ENCODE results near the gene PPIP5K1. TPM values are rescaled to one million over a fixed set of nuclear protein-coding genes. Genes with fewer than 3 reads are reported as not detected.

PPIP5K1 gene
- polyA plus RNA-seq, 3 donors = 18.6 to 23.0 (median 22.3) TPM

DNA sequence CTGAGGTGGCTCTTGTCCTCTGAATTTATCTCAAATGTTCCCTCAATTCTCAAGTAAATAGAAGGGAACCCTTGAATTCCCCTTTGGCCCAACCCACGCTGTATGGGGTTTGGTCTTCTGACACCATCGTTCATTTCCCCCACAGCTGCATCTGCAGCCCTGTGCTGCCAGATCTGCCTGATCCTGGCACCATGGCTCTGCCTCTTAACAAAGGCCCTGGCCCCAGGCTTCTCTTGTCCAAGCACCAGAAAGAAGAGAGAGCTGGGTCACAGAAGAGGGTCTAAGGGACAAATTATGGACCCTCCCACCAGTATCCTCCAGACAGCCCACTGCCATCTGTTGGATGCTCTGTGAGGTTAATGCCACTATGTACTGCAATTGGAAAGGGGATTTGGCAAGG, 70.8 kb downstream of the PPIP5K1 start:
- DNase-seq (ENCODE audit: low read depth in 3 of 3, low spot score in 2 of 3) = no peak

DNA sequence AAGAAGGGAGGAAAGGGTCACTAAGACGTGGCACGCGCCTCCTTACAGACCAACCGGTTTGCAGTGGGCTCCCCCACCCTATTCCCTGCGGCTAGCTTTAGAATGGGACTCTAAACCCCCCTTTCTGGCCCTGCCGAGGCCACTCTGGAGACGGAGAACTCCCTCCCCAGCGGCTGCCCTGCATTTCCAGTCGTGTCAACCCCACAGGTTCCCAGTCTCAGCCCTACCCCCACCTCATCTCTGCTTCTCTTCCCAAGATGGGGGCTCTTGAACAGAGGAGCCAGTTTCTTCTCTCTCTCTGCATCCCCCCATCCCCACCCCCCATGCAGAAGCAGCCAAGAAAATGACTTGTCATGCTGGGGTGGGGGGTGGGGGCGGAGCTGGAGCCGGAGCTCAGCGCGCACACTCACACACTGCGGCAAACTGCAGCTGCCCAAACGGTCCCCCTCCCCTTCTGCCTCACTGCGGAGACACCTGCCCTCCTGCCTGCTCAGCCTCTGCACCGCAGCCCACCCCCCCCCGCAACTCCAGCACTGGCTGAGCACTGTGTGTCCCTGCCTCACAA, 71.7 kb downstream of the PPIP5K1 start:
- DNase-seq (ENCODE audit: low read depth in 3 of 3, low spot score in 2 of 3) = peak in 1 of 3 donors; percentile 8

DNA sequence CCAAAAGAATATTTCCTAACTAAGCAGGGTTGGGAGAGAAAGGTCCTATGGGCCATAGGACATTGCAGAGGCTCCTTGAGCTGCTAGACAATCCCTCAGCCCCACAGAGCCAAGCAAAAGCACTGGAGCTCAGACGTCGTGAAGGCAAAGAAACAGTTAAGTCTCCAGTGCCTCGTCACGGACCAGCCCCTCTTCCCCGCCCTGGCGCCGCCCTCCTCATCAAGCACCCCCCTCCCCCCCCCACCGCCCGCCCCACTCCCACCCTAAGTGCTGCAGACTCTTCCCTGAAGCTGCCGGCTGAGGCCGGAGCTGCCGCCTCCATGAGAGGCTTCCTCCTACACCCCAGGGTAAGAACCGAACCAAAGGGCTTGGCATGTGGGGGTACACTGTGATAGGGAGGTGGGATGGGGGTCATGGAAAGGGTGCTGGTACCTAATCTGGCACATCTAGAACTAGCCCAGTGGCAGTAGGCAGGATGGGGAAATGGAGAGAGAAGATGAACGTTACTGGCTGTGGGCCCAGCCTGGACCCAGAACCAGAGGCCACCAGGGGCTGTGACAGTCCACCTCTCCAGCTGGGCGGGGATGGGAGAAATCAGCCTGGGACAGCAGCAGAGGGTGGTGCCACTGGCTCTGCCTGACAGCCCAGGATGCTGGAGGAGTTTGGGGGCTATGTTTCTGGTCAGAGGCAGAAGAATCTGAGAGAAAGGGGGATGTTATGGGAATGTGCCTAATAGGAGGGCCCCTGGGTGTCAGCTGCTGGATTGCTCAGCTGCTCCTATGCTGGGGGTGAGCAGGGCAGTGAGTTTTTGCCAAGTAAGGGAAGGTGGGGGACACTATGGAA, 72.4 kb downstream of the PPIP5K1 start, which contains the start of gene MAP1A:
Gene MAP1A, plus strand, starts transcription at position 255 of the 843 bp plus-strand sequence. CDS start 3,866 bp downstream, outside the sequence.
- DNase-seq (ENCODE audit: low read depth in 3 of 3, low spot score in 2 of 3) = peak in 2 of 3 donors; percentile 36 to 45

DNA sequence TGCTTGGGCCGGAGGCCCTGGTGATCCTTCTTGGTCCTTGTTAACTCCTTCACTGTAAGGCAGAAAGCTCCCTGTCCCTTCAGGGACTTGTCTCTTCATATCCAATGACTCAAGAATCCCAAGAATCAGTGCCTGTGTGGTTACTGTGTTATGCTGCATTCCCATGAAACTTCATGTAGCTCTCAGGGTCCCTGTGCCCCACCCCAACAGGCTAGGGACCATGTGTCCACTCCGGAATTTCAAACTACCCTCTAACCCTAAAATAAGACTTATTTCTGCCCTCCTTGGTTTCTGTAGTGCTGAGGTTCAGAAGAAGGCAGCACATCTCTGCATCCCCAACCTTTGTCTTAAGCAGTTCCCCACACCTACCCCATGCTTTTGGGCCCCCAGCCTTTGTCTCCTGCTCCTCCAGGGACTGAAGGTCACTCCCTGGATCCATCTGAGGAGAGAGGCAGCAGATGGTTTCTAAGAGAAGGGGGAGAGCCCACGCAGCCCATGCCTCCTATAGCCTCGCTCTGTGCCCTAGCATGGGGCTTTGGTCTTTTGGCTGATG, 73.1 kb downstream of the PPIP5K1 start:
- peak in 1 of 3 donors; percentile 13 for DNase-seq (ENCODE audit: low read depth in 3 of 3, low spot score in 2 of 3)

DNA sequence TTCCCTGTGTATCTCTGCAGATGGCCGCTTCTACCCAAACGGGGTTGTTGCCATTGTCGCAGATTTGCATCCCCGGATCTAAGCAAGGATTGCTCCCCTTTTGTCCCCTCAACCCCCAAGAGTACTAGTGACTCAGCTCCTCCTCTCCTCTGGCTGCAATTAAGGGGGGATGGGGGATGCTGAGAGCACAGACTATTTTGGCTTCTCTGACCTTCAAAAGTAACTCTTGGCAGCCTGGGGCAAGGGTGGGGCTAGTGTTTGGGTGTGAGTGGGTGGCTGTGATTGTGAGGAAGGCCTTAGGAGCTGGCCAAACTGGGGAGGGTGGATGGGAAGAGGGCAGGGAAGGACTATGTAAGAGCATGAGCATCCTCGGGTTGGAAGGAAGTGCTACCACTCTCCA, 73.8 kb downstream of the PPIP5K1 start:
- no peak for DNase-seq (ENCODE audit: low read depth in 3 of 3, low spot score in 2 of 3)

DNA sequence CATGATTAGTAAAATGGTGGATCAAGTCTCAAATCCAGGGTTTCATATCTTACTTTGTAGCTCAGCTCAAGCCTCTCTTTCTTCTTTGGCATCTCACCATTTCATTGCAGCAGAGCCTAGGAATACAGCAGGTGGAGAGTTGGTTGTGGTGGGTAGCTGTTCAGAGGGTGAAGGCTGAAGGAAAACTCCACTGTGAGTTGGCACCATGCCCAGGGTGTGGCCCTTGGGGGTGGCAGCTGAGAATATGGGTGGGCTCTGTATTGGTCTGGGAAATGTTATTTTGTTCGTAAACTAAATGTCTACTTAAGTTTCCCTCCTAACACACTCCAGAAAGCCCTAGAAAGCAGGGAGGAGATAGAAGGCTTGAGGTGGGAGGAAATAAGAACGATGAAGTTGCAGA, 74.3 kb downstream of the PPIP5K1 start:
- DNase-seq (ENCODE audit: low read depth in 3 of 3, low spot score in 2 of 3) = no peak

DNA sequence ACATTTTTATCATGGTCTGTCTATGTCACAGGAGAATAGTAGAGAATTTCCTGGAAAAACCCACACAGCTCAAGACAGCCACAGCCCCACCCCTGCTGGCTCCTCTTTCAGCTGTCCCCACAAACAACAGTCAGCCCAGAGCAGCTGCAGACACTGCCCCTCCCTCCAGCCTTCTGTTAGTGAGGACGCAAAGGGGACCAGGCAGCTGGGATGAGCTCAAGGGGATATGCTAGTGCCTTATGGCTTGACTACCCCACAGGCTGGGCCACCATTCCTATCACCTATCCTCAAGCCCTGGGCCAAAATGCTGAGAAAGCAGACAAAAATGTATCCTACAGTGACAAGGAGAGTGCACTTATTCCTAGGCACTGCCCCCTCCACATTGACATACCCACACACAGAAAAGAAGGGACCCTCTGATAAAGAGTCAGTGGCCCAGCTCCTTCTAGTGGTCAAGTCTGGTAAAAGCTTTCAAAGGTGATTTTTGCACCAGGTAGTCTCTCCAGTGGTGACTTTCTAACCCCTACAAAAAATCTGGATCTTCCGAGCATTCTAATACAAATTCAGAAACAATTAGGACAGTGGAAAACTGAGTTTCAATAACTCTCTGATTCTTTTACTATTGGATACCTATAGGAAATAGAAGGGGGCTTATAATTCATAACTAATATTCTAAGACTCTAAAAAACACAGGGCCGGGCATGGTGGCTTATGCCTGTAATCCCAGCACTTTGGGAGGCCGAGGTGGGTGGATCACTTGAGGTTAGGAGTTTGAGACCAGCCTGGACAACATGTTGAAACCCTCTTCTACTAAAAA, 75.6 kb downstream of the PPIP5K1 start:
- DNase-seq (ENCODE audit: low read depth in 3 of 3, low spot score in 2 of 3) = peak in 1 of 3 donors; percentile 8

DNA sequence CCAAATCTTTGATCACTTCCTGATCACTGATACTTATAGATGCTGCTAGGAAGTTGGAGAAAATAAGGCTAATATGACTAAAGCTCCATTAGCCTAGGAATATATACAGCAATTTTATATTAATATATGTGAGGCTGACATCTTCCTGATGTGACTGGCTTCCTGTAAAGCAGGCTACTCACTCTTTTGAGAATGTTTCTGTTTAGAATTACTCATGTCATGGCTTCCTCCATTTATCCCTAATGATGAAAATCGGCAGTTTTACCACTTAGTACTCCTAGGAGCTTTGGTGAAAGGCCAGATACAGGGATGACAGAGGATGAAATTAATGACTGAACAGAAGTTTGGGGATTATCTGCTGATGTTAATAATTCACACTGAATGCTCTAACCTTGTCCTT, 76.5 kb downstream of the PPIP5K1 start:
- DNase-seq (ENCODE audit: low read depth in 3 of 3, low spot score in 2 of 3) = no peak

DNA sequence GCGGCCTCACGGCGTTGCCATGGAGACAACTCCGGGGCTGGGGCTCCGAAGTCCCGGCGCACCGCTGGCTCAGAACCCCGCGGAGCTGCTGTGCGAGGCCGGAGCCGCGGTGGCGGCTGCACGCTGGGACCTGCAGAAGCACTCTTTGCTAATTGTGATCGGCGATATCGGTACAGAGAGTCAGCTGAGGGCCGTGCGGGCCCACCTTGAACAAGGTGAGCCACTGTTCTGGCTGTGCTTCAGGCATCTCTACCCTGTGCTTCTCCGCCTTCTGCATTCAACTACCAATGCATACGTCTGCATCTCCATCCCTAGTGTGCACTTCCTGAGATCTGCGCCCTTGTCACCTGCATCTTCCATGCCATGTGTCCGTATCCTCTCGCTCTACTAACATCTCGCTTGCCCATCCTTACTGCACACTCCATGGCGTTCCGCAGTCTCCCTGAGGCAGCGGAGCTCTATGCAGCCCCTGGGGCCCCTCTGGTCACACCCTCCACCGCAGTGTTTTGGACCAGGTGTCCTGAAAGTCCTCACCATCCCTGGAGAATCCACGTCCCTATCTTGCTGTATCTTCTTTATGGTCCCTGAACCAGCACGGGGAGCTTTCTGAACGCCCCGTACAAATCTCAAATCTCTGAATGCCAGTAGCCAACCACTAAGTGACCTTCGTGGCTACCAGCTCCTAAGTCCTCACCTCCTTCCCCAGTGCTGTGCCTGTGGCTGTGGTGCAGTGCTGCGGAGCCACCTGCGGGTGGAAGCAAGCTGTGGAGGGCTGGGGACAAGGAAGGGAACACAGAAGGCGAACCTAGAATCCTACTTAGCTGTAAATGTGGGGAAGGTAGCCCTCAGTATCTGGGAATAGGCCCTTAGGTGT, 78.8 kb downstream of the PPIP5K1 start:
- no peak for DNase-seq (ENCODE audit: low read depth in 3 of 3, low spot score in 2 of 3)

DNA sequence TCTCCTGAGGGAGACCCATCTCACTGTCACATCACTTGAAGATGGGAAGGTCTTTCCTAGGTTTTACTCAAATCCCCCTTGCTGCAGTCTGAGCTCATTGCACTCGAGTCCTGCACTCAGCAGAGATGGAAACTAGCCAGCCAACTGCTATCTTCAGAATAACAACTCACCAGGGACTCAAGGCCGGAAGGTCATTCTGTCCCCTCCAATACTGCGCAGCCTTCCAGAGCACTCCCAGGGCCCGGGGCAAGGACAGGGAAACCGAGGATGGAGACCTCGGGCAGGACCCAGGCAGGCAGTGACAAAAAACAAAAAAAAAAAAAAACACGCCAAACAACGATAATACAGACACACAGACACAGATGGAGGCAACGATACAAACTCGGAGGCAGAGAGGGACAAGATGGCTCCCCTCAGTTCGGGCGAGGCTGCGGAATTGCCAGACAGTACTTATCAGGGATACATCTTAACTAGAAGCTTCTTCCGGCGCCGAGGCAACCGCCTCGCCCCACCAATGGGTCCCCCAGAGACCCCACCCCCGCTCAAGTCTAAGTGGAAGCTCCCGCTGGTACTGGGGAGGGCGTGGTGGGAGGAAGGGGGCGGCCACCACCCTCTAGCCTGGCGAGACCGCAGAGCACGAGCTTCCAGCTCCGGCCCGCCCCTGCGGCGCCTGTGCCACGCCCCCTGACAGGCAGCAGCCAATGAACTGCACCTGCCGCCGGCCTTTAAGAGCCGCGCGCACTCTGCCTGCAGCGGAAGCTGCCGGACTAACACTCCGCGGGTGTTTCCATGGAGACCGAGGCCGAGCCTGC, 79.6 kb downstream of the PPIP5K1 start:
- peak; percentile 87 to 98 (median 92) for DNase-seq (ENCODE audit: low read depth in 3 of 3, low spot score in 2 of 3)

DNA sequence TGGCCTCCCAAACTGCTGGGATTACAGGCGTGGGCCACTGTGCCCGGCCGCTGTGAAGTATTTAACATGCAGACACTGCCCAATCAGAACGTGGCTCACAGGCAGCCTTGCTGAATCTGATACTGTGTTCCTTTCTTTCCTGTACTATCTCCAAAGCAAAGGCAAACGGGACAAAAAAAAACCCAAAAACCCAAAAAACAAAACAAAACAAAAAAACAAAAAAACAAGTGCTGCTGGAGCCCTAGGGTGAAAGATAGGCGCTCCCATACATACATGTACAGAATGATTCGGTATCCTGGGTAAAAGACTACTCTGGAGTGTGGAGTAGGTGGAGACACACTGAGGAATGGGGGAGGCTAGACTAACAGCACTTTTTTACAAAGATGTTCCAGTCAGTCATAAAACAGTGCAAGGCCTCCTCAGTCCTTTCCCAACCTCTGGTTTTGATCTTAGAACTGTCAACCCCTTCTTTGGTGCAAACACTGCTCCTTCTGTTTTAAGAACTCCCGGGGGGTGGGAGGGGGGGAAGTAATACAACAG, 80.3 kb downstream of the PPIP5K1 start:
- peak in 1 of 3 donors; percentile 18 for DNase-seq (ENCODE audit: low read depth in 3 of 3, low spot score in 2 of 3)

DNA sequence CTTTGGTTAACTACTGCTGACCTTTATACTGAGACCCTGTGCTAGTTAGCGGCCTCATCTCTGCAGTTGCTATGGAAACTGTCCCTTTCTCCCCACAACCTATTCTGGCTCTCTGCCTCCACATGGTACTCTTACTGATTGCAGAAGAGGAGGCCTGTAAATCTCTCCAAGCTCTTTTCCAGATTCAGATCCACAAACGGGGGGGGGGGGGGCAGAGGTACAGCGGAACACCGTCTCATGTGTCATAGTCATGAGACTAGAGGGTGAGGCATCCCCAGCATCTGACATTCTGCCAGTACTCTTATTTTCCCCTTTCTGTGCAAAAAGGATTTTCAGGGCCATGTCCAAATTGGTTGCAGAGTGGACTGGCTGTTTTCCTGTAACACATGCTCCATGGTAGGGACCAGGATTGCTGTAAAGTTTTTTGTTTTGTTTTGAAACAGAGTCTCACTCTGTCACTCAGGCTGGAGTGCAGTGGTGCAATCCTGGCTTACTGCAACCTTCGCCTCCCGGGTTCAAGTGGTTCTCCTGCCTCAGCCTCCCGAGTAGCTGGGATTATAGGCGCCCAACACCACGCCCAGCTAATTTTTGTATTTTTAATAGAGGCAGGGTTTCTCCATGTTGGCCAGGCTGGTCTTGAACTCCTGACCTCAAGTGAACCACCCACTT, 80.9 kb downstream of the PPIP5K1 start:
- no peak for DNase-seq (ENCODE audit: low read depth in 3 of 3, low spot score in 2 of 3)

DNA sequence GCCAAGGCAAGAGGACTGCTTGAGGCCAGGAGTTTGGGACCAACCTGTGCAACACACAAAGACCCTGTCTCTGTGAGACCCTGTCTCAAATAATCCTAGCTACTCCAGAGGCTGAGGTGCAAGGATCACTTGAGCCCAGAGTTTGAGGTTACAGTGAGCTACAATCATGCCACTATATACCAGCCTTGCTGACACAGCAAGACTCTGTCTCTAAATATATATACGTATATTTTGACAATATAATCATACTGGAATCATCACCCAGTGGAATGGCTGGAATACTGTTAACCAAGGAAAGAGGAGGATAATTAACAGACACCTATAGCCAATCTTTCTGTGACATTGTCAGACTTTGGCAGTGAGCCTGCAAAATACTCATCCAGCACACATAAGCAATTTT, 81.6 kb downstream of the PPIP5K1 start:
- DNase-seq (ENCODE audit: low read depth in 3 of 3, low spot score in 2 of 3) = no peak

DNA sequence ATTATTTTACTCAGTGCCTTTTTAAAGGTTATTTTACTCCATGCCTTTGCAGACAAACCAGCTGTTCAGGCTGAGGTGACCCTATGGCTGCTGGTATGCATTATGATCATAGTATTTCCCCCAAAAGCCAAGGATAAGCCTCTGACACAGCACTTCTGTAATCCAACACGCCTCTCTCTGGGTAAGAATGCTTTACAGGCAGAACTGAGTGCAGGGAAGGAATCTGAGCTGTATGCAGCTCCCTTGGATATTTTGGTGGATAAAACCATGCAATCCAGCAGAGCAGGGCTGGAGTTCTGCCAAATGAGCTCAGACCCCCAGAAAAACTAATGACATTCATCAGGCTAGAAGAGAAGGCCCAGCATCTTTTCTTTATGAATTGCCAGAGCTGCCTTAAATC, 84.3 kb downstream of the PPIP5K1 start:
- DNase-seq (ENCODE audit: low read depth in 3 of 3, low spot score in 2 of 3) = peak in 1 of 3 donors; percentile 36

DNA sequence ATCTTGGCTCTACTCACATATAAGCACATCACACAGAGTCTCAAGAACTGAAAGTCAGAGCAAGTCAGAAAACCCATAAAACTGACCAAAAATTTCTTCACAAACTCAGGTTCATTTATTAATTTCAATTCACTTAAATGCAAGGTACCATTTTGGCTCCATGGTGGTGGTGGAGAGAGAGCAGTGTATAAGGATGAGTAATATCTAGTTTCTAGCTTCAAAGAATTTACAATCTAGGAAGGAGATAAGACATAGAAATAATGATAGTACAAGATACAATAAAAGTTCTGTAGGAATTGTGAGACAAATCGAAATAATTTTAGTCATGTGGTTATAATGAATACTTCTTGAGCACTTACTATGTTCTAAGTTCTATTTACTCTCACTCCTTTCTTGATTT, 90.4 kb downstream of the PPIP5K1 start:
- DNase-seq (ENCODE audit: low read depth in 3 of 3, low spot score in 2 of 3) = no peak

DNA sequence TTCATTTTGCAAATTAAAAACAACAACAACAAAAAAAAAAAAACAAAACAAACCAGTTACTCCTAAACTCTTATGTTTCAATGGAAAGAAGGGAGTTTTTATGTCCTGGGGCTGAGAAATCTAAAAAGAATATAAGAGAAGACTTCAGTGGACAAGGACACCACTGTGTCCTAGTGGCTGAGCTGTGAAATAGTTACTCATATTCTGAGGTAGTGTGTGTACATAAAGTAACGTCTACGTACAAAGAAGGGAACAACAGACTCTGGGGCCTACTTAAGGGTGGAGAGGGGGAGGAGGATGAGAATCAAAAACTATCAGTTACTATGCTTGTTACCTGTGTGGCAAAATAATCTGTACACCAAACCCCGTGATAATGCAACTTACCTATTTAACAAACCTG, 91.0 kb downstream of the PPIP5K1 start:
- no peak for DNase-seq (ENCODE audit: low read depth in 3 of 3, low spot score in 2 of 3)

DNA sequence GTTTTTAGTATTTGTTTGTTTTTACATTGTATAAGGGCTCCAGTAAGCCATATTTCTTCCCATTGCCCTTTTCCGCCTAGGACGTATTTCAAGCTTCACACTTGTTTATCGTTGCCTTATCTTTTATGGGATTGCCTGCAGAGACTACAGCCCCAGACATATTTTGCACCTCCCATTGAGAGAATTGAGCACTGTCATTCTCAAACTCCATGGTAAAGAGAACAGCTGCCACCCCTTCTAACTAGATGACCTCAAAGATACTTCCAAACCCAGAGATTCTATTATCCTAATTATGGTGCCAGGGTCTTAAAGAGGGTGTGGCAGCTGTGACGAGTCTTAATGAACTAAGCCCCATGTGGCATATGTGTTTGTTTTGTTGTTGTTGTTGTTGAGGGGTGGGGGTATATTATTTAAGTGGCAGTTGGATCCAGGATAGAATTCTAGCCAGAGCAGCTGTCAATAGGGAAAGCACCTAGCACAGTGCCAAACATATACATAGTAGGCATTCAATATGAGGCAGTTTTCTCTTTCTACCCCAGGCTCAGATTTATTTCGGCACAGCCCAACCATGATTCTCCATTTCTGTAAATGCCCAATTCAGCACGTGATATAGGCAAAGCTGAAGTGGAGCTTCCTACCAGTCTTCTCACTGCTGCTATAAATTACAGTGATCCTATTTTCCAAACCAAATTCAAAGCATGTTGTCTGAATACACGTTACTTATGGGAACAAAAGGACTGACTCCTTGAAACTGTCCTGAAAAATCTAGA, 96.1 kb downstream of the PPIP5K1 start:
- DNase-seq (ENCODE audit: low read depth in 3 of 3, low spot score in 2 of 3) = no peak
